Small intestine (tissue), 7 donors: ENCODE data around the gene LMX1B. TPM values are rescaled to one million over a fixed set of nuclear protein-coding genes. Genes with fewer than 3 reads are reported as not detected.

Source experiments
- DNase-seq, 2 donors: peaks; one replicate each; pipeline versions ENCODE4 v3.0.0 to v3.0.0-alpha.2; 2013
- FAIRE-seq: peaks from 2 replicates; lab custom pipeline; 2012; peaks lifted over from hg19 to GRCh38; lab: Jason Lieb, UNC
- H3K27ac ChIP-seq, 3 donors: one replicate each; pipeline ENCODE4 v1.5.1; 2013; ENCODE audit warnings: low read length in 2 of 3, mild to moderate bottlenecking in 2 of 3, control low read depth in 1 of 3, inconsistent platforms in 1 of 3, low read depth in 1 of 3, moderate library complexity in 1 of 3
- H3K27me3 ChIP-seq, 3 donors: one replicate each; pipeline ENCODE4 v1.6.1; 2013; ENCODE audit warnings: low read length in 3 of 3, inconsistent platforms in 1 of 3; ENCODE audit not compliant: control insufficient read depth in 3 of 3, insufficient read depth in 3 of 3
- H3K36me3 ChIP-seq, 3 donors: one replicate each; pipeline ENCODE4 v1.6.1; 2013; ENCODE audit warnings: low read length in 3 of 3, inconsistent platforms in 1 of 3, low read depth in 1 of 3, mild to moderate bottlenecking in 1 of 3, moderate library complexity in 1 of 3; ENCODE audit not compliant: control insufficient read depth in 3 of 3, insufficient read depth in 2 of 3
- H3K4me1 ChIP-seq, 3 donors: one replicate each; pipeline ENCODE4 v1.6.1; 2013; ENCODE audit warnings: low read length in 2 of 3, inconsistent platforms in 1 of 3, low read depth in 1 of 3, mild to moderate bottlenecking in 1 of 3, moderate library complexity in 1 of 3; ENCODE audit not compliant: control insufficient read depth in 3 of 3, insufficient read depth in 2 of 3
- H3K4me3 ChIP-seq, 3 donors: one replicate each; pipeline ENCODE4 v1.5.1; 2013; ENCODE audit warnings: low read length in 3 of 3, control low read depth in 1 of 3, inconsistent platforms in 1 of 3, low read depth in 1 of 3, mild to moderate bottlenecking in 1 of 3, moderate library complexity in 1 of 3
- H3K9me3 ChIP-seq, 2 donors: one replicate each; pipeline ENCODE4 v1.6.1; 2013; ENCODE audit warnings: low read depth in 1 of 2, low read length in 1 of 2; ENCODE audit not compliant: control insufficient read depth in 2 of 2, insufficient read depth in 1 of 2
- WGBS, 3 donors: extraction: QIAGEN DNeasy Blood & Tissue Kit; methylation state at CpG; one replicate each; pipeline ENCODE4 v1.1.7; 2013; 5-methylcytosine and 5-hydroxymethylcytosine counted together
- polyA plus RNA-seq, 4 donors: library from polyadenylated mRNA; stranded (reverse) in 3 of 4; unstranded in 1 of 4; fragments of 200-250 nt in 3 of 4; fragments of 120-200 nt in 1 of 4; gene quantifications; one replicate each; pipeline versions ENCODE4 v1.2.1 to v1.2.3, GENCODE V29; 2013
- donor health status: healthy with polysubstance abuse.
- donor health status: control.
- donor health status: control.
- donor health status: Bipolar disorder and iron deficiency.
- donor health status: healthy.

The LMX1B gene
- polyA plus RNA-seq, 4 donors: 0.13 to 0.75 TPM; not detected in 2

DNA sequence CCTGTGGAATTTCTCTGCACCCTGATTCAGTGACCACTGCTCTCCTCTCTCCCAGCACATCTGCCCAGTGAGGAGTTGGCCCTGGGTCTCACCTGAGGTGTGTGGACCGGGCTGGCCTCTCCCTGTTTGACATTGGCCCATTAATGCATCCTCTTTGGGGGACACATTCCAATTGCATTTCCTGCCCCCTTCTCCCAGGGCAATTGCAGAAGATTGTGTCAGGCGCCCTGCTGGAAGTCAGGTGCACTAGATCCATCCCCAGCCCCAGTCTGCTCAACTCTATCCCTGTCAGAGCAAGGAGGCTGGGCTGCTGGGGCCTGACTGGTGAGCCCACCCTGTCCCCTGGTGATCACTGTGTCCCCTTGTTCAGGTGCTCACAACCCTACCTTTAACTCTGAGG lies 84.5 kb downstream of the LMX1B start:
- FAIRE-seq (no peak), DNase-seq (no peak)
- Histone ChIP-seq H3K4me3 (no peak overlapping the region), H3K27ac (no peak overlapping the region), H3K27me3 (peaks cover 5 to 31% (median 16%) of the 10 kb centered on the region in 3 donors), H3K9me3 (no peaks in the 10 kb centered on the region), H3K4me1 (no peaks in the 10 kb centered on the region), H3K36me3 (no peaks in the 10 kb centered on the region)
- 63 to 83% (median 68%) methylated on average over 2 of the region's 2 CpGs for WGBS, 3 donors

- peaks cover 2 to 36% (median 18%) of the 10 kb centered on the region in 3 donors for H3K27me3 ChIP-seq
- no peak for DNase-seq
- H3K4me1 ChIP-seq: no peaks in the 10 kb centered on the region
- 55 to 75% (median 57%) methylated on average over 5 of the region's 5 CpGs for WGBS, 3 donors
- H3K27ac ChIP-seq: no peak overlapping the region
- H3K4me3 ChIP-seq: no peak overlapping the region
- no peaks in the 10 kb centered on the region for H3K9me3 ChIP-seq
- H3K36me3 ChIP-seq: no peaks in the 10 kb centered on the region
- no peak for FAIRE-seq
These were observed 85.0 kb downstream of the LMX1B start for GRCh38 chr9:126698756-126699155.

DNA sequence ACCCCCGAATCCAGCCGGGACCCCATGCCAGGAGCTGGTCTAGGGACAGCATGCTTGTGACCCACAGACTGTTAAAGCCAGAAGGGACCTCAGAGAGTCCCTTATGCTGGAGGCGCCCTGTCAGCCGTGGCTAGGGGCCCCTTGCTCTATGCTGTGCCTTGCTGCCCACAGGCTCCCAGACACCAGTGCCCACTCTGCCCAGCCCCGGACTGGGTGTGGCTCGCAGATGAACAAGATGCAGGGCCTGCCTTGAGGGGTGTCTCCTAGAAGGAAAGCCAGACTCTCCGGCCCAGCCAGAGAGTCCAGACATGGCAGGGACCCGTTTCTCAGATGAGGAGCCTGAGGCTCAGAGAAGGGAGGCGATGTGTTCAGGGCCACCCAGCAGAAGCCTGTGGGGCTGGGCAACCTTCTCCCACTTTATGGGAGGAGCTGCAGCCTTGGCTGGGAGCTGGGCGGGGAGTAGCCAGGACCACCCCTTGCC lies 85.7 kb downstream of the LMX1B start:
- H3K27me3 ChIP-seq: peaks cover 2 to 42% (median 18%) of the 10 kb centered on the region in 3 donors
- no peak for FAIRE-seq
- H3K36me3 ChIP-seq: no peaks in the 10 kb centered on the region
- no peak overlapping the region for H3K4me3 ChIP-seq
- no peak for DNase-seq
- no peak overlapping the region for H3K27ac ChIP-seq
- H3K4me1 ChIP-seq: no peaks in the 10 kb centered on the region
- no peaks in the 10 kb centered on the region for H3K9me3 ChIP-seq
- WGBS, 3 donors: 65 to 80% (median 66%) methylated on average over 10 of the region's 10 CpGs

- DNase-seq (no peak), FAIRE-seq (no peak)
- no peaks in the 10 kb centered on the region for H3K36me3 ChIP-seq
These were observed 86.6 kb downstream of the LMX1B start for GRCh38 chr9:126700296-126700695.

DNA sequence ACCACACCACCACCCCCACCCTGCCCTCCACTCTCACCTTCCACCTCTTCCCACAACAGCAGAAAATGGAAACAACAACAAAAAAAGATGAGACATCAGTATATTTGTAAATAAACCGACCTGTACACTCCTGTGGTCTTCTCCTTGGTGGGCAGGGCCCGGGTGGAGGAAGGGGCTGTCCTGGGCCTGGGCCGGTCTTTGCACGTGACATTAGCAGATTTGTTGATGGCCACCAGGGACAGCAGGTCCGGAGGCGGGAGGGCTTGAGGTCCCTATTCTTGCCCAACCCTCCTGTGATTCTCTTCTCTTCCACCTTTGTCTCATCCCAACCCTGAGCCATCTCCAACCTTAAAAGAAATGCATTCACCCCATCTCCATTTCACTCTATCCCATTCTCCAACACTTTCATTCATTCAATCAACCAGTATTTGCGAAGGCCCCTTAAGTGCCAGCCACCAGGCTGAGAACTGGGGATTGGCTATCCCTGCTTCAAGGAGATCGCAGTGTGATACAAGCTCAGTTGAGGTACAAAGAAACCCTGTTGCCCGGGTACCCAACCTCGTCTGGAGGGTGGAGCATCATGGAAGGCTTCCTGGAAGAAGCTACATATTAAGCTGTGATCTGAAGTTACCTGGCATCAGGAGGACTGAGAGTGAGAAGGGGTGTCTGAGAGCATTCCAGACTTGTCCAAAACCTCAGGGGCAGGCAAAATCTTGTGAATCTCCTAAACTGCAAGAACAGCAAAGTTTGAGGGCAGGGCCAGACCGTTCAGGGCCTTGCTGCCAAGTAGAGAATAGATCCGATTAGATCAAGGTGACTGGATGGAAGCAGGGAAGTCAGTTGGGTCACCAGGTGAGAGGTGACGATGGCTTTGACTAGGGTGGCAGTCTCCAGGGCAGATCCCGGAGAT lies 87.4 kb downstream of the LMX1B start:
- H3K9me3 ChIP-seq: no peaks in the 10 kb centered on the region
- DNase-seq (no peak), FAIRE-seq (no peak)
- H3K27me3 ChIP-seq: peaks cover 2 to 59% (median 21%) of the 10 kb centered on the region in 3 donors
- no peaks in the 10 kb centered on the region for H3K36me3 ChIP-seq
- 51 to 63% (median 63%) methylated on average over 14 of the region's 14 CpGs for WGBS, 3 donors
- H3K27ac ChIP-seq: no peak overlapping the region
- no peak overlapping the region for H3K4me3 ChIP-seq
- H3K4me1 ChIP-seq: peaks cover 0 to 4% (median 0%) of the 10 kb centered on the region in 3 donors

More at GRCh38 chr9:126700296-126700695, 86.6 kb downstream of the LMX1B start:
- no peaks in the 10 kb centered on the region for H3K9me3 ChIP-seq
- peaks cover 2 to 50% (median 21%) of the 10 kb centered on the region in 3 donors for H3K27me3 ChIP-seq
- H3K4me3 ChIP-seq: no peak overlapping the region
- no peak overlapping the region for H3K27ac ChIP-seq
- 80 to 87% (median 84%) methylated on average over 10 of the region's 10 CpGs for WGBS, 3 donors
- peaks cover 0 to under 1% (median 0%) of the 10 kb centered on the region in 3 donors for H3K4me1 ChIP-seq

- peaks cover 0 to 4% (median 0%) of the 10 kb centered on the region in 3 donors for H3K4me1 ChIP-seq
- DNase-seq (no peak), FAIRE-seq (no peak)
- H3K27ac ChIP-seq: no peak overlapping the region
- H3K9me3 ChIP-seq: no peaks in the 10 kb centered on the region
- no peaks in the 10 kb centered on the region for H3K36me3 ChIP-seq
- peaks cover 2 to 64% (median 21%) of the 10 kb centered on the region in 3 donors for H3K27me3 ChIP-seq
- H3K4me3 ChIP-seq: no peak overlapping the region
- WGBS, 3 donors: 75 to 81% (median 78%) methylated on average over 8 to 9 of the region's 9 CpGs
These were observed 88.0 kb downstream of the LMX1B start for GRCh38 chr9:126701813-126702140.

- peaks cover 0 to 4% (median 0%) of the 10 kb centered on the region in 3 donors for H3K4me1 ChIP-seq
- no peaks in the 10 kb centered on the region for H3K9me3 ChIP-seq
- FAIRE-seq: no peak
- no peak overlapping the region for H3K4me3 ChIP-seq
- H3K36me3 ChIP-seq: no peaks in the 10 kb centered on the region
- no peak overlapping the region for H3K27ac ChIP-seq
- DNase-seq: no peak
- WGBS, 3 donors: 45 to 53% (median 46%) methylated on average over 28 to 30 of the region's 30 CpGs
- peaks cover 2 to 68% (median 23%) of the 10 kb centered on the region in 3 donors for H3K27me3 ChIP-seq
These were observed 88.6 kb downstream of the LMX1B start for GRCh38 chr9:126702151-126703001.
